ENCODE measurements around the gene TNIK.
"Not testable (repeated sequence)": the region's sequence is repeated elsewhere in the genome, so short reads cannot be mapped to it uniquely, and the experiment has no call there.

TNIK gene

GRCh38 chr3:171387062-171387461, 73.1 kb downstream of the TNIK start:
- no peaks in the 10 kb centered on the region for H3K9me3 ChIP-seq (ENCODE audit: control insufficient read depth, insufficient read depth, low read length)
- no peak overlapping the region for H3K9ac ChIP-seq (ENCODE audit: low read depth, low read length)
- H3K4me1 ChIP-seq (ENCODE audit: insufficient read depth, low read length) = peaks cover 22% of the 10 kb centered on the region
- no peaks in the 10 kb centered on the region for H3K36me3 ChIP-seq (ENCODE audit: insufficient read depth, low read length)

- H3K9ac ChIP-seq (ENCODE audit: low read depth, low read length) = no peak overlapping the region
- H3K4me1 ChIP-seq (ENCODE audit: insufficient read depth, low read length) = peaks cover 31% of the 10 kb centered on the region
- H3K9me3 ChIP-seq (ENCODE audit: control insufficient read depth, insufficient read depth, low read length) = no peaks in the 10 kb centered on the region
- H3K36me3 ChIP-seq (ENCODE audit: insufficient read depth, low read length) = no peaks in the 10 kb centered on the region
Observed at GRCh38 chr3:171385086-171385485, 75.1 kb downstream of the TNIK start.

- peaks cover 31% of the 10 kb centered on the region for H3K4me1 ChIP-seq (ENCODE audit: insufficient read depth, low read length)
- H3K9me3 ChIP-seq (ENCODE audit: control insufficient read depth, insufficient read depth, low read length) = no peaks in the 10 kb centered on the region
- no peaks in the 10 kb centered on the region for H3K36me3 ChIP-seq (ENCODE audit: insufficient read depth, low read length)
- H3K9ac ChIP-seq (ENCODE audit: low read depth, low read length) = no peak overlapping the region
Observed at GRCh38 chr3:171384101-171384891, 75.9 kb downstream of the TNIK start.

- no peaks in the 10 kb centered on the region for H3K36me3 ChIP-seq (ENCODE audit: insufficient read depth, low read length)
- no peaks in the 10 kb centered on the region for H3K9me3 ChIP-seq (ENCODE audit: control insufficient read depth, insufficient read depth, low read length)
- peaks cover 30% of the 10 kb centered on the region for H3K4me1 ChIP-seq (ENCODE audit: insufficient read depth, low read length)
- H3K9ac ChIP-seq (ENCODE audit: low read depth, low read length) = no peak overlapping the region
Observed at GRCh38 chr3:171383206-171384018, 76.8 kb downstream of the TNIK start.

GRCh38 chr3:171382347-171382746, 77.9 kb downstream of the TNIK start:
- not testable (repeated sequence) for H3K9me3 ChIP-seq (ENCODE audit: control insufficient read depth, insufficient read depth, low read length); H3K36me3 ChIP-seq (ENCODE audit: insufficient read depth, low read length); H3K9ac ChIP-seq (ENCODE audit: low read depth, low read length)
- H3K4me1 ChIP-seq (ENCODE audit: insufficient read depth, low read length) = peaks cover 28% of the 10 kb centered on the region

- Histone ChIP-seq H3K4me1 (ENCODE audit: insufficient read depth, low read length) (peaks cover 28% of the 10 kb centered on the region), H3K9ac (ENCODE audit: low read depth, low read length) (no peak overlapping the region), H3K9me3 (ENCODE audit: control insufficient read depth, insufficient read depth, low read length) (no peaks in the 10 kb centered on the region), H3K36me3 (ENCODE audit: insufficient read depth, low read length) (no peaks in the 10 kb centered on the region)
Observed at GRCh38 chr3:171380711-171381425, 79.3 kb downstream of the TNIK start.

- Histone ChIP-seq H3K9ac (ENCODE audit: low read depth, low read length) (no peak overlapping the region), H3K4me1 (ENCODE audit: insufficient read depth, low read length) (peaks cover 28% of the 10 kb centered on the region), H3K36me3 (ENCODE audit: insufficient read depth, low read length) (no peaks in the 10 kb centered on the region), H3K9me3 (ENCODE audit: control insufficient read depth, insufficient read depth, low read length) (no peaks in the 10 kb centered on the region)
Observed at GRCh38 chr3:171379961-171380483, 80.2 kb downstream of the TNIK start.

GRCh38 chr3:171379281-171379680, 80.9 kb downstream of the TNIK start:
- Histone ChIP-seq H3K9me3 (ENCODE audit: control insufficient read depth, insufficient read depth, low read length) (no peaks in the 10 kb centered on the region), H3K36me3 (ENCODE audit: insufficient read depth, low read length) (no peaks in the 10 kb centered on the region), H3K4me1 (ENCODE audit: insufficient read depth, low read length) (peaks cover 26% of the 10 kb centered on the region), H3K9ac (ENCODE audit: low read depth, low read length) (no peak overlapping the region)

- Histone ChIP-seq H3K36me3 (ENCODE audit: insufficient read depth, low read length) (no peaks in the 10 kb centered on the region), H3K9me3 (ENCODE audit: control insufficient read depth, insufficient read depth, low read length) (no peaks in the 10 kb centered on the region), H3K4me1 (ENCODE audit: insufficient read depth, low read length) (peaks cover 20% of the 10 kb centered on the region; the same call in 1 of the 2 replicates), H3K9ac (ENCODE audit: low read depth, low read length) (no peak overlapping the region)
Observed at GRCh38 chr3:171378586-171378985, 81.6 kb downstream of the TNIK start.

- Histone ChIP-seq H3K36me3 (ENCODE audit: insufficient read depth, low read length) (no peaks in the 10 kb centered on the region), H3K9me3 (ENCODE audit: control insufficient read depth, insufficient read depth, low read length) (no peaks in the 10 kb centered on the region), H3K4me1 (ENCODE audit: insufficient read depth, low read length) (peaks cover 12% of the 10 kb centered on the region; the same call in 1 of the 2 replicates)
Observed at GRCh38 chr3:171377859-171378258, 82.3 kb downstream of the TNIK start.

GRCh38 chr3:171376596-171376947, 83.6 kb downstream of the TNIK start:
- no peaks in the 10 kb centered on the region for H3K9me3 ChIP-seq (ENCODE audit: control insufficient read depth, insufficient read depth, low read length)
- no peak overlapping the region for H3K9ac ChIP-seq (ENCODE audit: low read depth, low read length)
- H3K4me1 ChIP-seq (ENCODE audit: insufficient read depth, low read length) = peaks cover 12% of the 10 kb centered on the region; the same call in 1 of the 2 replicates
- no peaks in the 10 kb centered on the region; the same call in 1 of the 2 replicates for H3K36me3 ChIP-seq (ENCODE audit: insufficient read depth, low read length)

More at GRCh38 chr3:171377859-171378258, 82.3 kb downstream of the TNIK start:
- H3K9ac ChIP-seq (ENCODE audit: low read depth, low read length) = no peak overlapping the region

- Histone ChIP-seq H3K4me1 (ENCODE audit: insufficient read depth, low read length) (peaks cover 5% of the 10 kb centered on the region; the same call in 1 of the 2 replicates), H3K9me3 (ENCODE audit: control insufficient read depth, insufficient read depth, low read length) (no peaks in the 10 kb centered on the region), H3K9ac (ENCODE audit: low read depth, low read length) (no peak overlapping the region), H3K36me3 (ENCODE audit: insufficient read depth, low read length) (no peaks in the 10 kb centered on the region; the same call in 1 of the 2 replicates)
Observed at GRCh38 chr3:171375666-171376595, 84.3 kb downstream of the TNIK start.

- Histone ChIP-seq H3K36me3 (ENCODE audit: insufficient read depth, low read length) (no peaks in the 10 kb centered on the region; the same call in 1 of the 2 replicates), H3K4me1 (ENCODE audit: insufficient read depth, low read length) (0 out of 2 replicates have a peak, but pooled peaks cover 3% of the 10 kb centered on the region), H3K9ac (ENCODE audit: low read depth, low read length) (no peak overlapping the region), H3K9me3 (ENCODE audit: control insufficient read depth, insufficient read depth, low read length) (no peaks in the 10 kb centered on the region)
Observed at GRCh38 chr3:171374661-171375285, 85.4 kb downstream of the TNIK start.
